ENCODE results near the gene OSTF1.

DNA sequence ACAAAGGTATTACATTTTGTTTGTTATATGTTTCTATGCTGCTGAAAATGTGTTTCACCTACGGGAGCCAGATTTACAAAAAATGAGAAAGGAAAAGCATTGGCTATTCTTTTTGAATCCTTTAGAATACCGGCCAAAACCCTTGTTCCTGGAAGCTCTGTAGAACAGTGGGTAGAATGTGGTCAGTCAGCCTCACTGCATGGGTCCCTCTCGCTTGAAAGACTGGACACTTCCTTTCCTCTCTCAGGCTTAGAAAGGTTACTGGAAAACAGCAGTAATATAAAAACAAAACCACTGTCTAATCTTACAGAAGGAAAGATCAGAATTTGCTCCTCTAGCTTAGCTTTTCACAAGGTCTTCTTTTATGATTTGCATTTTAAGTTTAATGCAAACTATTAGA lies 45.1 kb downstream of the OSTF1 start:
- TF ChIP-seq CTCF (conservative IDR thresholded peaks at IDR 0.05; ENCODE audit: low read length): no peak
- TF ChIP-seq EZH2phosphoT487 (IDR thresholded peaks at IDR 0.05; ENCODE audit: borderline replicate concordance): no peak

Measured in Loucy (cell line).